Neutrophil (primary cell): ENCODE data around the gene KDM4B.

Experiments used
- H3K27ac ChIP-seq: fragments of 200-600 bp; sonication (generic); 2 replicates; pipeline ENCODE4 v1.5.1; 2016; ENCODE audit warnings: mild to moderate bottlenecking, moderate library complexity
- H3K27me3 ChIP-seq: fragments of 200-600 bp; sonication (generic); 2 replicates; pipeline ENCODE4 v1.6.0; 2016; ENCODE audit warnings: mild to moderate bottlenecking
- H3K36me3 ChIP-seq: fragments of 200-600 bp; sonication (generic); 2 replicates; pipeline ENCODE4 v1.5.1; 2017
- H3K4me1 ChIP-seq, 2 experiments: fragments of 200-600 bp in 1 of 2; sonication (generic) in 1 of 2; 1 replicate in 1 of 2; 2 replicates in 1 of 2; pipeline versions ENCODE4 v1.5.1 to v1.6.1; 2013 to 2016; ENCODE audit warnings: low read depth in 1 of 2, low read length in 1 of 2, mild to moderate bottlenecking in 1 of 2, moderate library complexity in 1 of 2; ENCODE audit not compliant: control insufficient read depth in 1 of 2, insufficient read depth in 1 of 2
- H3K4me3 ChIP-seq, 2 experiments: fragments of 200-600 bp in 1 of 2; sonication (generic) in 1 of 2; 1 replicate in 1 of 2; 2 replicates in 1 of 2; pipeline ENCODE4 v1.5.1; 2013 to 2016; ENCODE audit warnings: low read depth in 1 of 2, low read length in 1 of 2, mild to moderate bottlenecking in 1 of 2, moderate library complexity in 1 of 2
- H3K9me3 ChIP-seq: fragments of 200-600 bp; sonication (generic); 2 replicates; pipeline ENCODE4 v1.5.1; 2016
- TF ChIP-seq, protein P1 (sequence below): fragments of 200-600 bp; sonication (generic); IDR thresholded peaks from 2 replicates; pipeline ENCODE4 v1.5.1; 2016; ENCODE audit warnings: antibody characterized with exemption

KDM4B gene

GRCh38 chr19:5018224-5019015 lies 49.5 kb downstream of the KDM4B start:
- Histone ChIP-seq H3K9me3 (no peaks in the 10 kb centered on the region), H3K36me3 (peaks cover 53% of the 10 kb centered on the region), H3K4me3 (no peak overlapping the region), H3K27me3 (no peaks in the 10 kb centered on the region), H3K4me1 (no peaks in the 10 kb centered on the region), H3K27ac (no peak overlapping the region)
- TF ChIP-seq, protein P1, sequence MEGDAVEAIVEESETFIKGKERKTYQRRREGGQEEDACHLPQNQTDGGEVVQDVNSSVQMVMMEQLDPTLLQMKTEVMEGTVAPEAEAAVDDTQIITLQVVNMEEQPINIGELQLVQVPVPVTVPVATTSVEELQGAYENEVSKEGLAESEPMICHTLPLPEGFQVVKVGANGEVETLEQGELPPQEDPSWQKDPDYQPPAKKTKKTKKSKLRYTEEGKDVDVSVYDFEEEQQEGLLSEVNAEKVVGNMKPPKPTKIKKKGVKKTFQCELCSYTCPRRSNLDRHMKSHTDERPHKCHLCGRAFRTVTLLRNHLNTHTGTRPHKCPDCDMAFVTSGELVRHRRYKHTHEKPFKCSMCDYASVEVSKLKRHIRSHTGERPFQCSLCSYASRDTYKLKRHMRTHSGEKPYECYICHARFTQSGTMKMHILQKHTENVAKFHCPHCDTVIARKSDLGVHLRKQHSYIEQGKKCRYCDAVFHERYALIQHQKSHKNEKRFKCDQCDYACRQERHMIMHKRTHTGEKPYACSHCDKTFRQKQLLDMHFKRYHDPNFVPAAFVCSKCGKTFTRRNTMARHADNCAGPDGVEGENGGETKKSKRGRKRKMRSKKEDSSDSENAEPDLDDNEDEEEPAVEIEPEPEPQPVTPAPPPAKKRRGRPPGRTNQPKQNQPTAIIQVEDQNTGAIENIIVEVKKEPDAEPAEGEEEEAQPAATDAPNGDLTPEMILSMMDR, result no peak

GRCh38 chr19:5020368-5020767 lies 51.5 kb downstream of the KDM4B start:
- Histone ChIP-seq H3K27me3 (no peaks in the 10 kb centered on the region), H3K27ac (no peak overlapping the region), H3K4me3 (no peak overlapping the region), H3K4me1 (no peaks in the 10 kb centered on the region), H3K9me3 (no peaks in the 10 kb centered on the region), H3K36me3 (peaks cover 53% of the 10 kb centered on the region)
- TF ChIP-seq, protein P1, result no peak

GRCh38 chr19:5021046-5021445 lies 52.1 kb downstream of the KDM4B start:
- TF ChIP-seq, protein P1, result no peak
- H3K4me1 ChIP-seq, result no peaks in the 10 kb centered on the region
- no peaks in the 10 kb centered on the region for H3K27me3 ChIP-seq
- no peaks in the 10 kb centered on the region for H3K9me3 ChIP-seq
- H3K36me3 ChIP-seq, result peaks cover 50% of the 10 kb centered on the region
- no peak overlapping the region for H3K4me3 ChIP-seq
- H3K27ac ChIP-seq, result no peak overlapping the region

GRCh38 chr19:5022066-5022860 lies 53.4 kb downstream of the KDM4B start:
- Histone ChIP-seq H3K27ac (no peak overlapping the region), H3K36me3 (peaks cover 37% of the 10 kb centered on the region), H3K4me1 (peaks cover 4 to 5% of the 10 kb centered on the region in 2 experiments), H3K9me3 (no peaks in the 10 kb centered on the region), H3K27me3 (no peaks in the 10 kb centered on the region), H3K4me3 (no peak overlapping the region)
- TF ChIP-seq, protein P1, result no peak

GRCh38 chr19:5023128-5023571 lies 54.2 kb downstream of the KDM4B start:
- no peak overlapping the region for H3K27ac ChIP-seq
- no peak overlapping the region for H3K4me3 ChIP-seq
- H3K4me1 ChIP-seq, result peaks cover 5% of the 10 kb centered on the region in 2 experiments
- no peaks in the 10 kb centered on the region for H3K27me3 ChIP-seq
- TF ChIP-seq, protein P1, result no peak
- H3K36me3 ChIP-seq, result peaks cover 29% of the 10 kb centered on the region
- no peaks in the 10 kb centered on the region for H3K9me3 ChIP-seq
